SU-DHL-6 (cell line): ENCODE measurements around the gene RHOH.

Source experiments
- H2AFZ ChIP-seq: fragments of 200-600 bp; sonication (generic); 2 replicates; pipeline ENCODE4 v1.6.1; 2014; ENCODE audit warnings: low read depth, mild to moderate bottlenecking, moderate library complexity, mixed read lengths, antibody characterized with exemption, low read length; ENCODE audit not compliant: severe bottlenecking
- H3F3A ChIP-seq: fragments of 200-600 bp; shearing (Covaris generic); 2 replicates; pipeline ENCODE4 v1.6.0; 2016; ENCODE audit warnings: antibody characterized with exemption, mild to moderate bottlenecking; ENCODE audit not compliant: insufficient read depth
- H3K27ac ChIP-seq: fragments of 200-600 bp; sonication (generic); 2 replicates; pipeline ENCODE4 v1.5.1; 2016; ENCODE audit warnings: low read depth, mild to moderate bottlenecking, low read length, moderate library complexity, mixed read lengths
- H3K27me3 ChIP-seq: fragments of 200-600 bp; sonication (generic), shearing (Covaris generic); 2 replicates; pipeline ENCODE4 v1.6.0; 2014; ENCODE audit warnings: mild to moderate bottlenecking, low read length
- H3K36me3 ChIP-seq: fragments of 200-600 bp; sonication (generic); 2 replicates; pipeline ENCODE4 v1.6.1; 2014; ENCODE audit warnings: mild to moderate bottlenecking, low read length, mixed read lengths
- H3K4me2 ChIP-seq: fragments of 300-600, 200-600 bp; shearing (Covaris generic), sonication (generic); 2 replicates; pipeline ENCODE4 v1.6.0; 2014; ENCODE audit warnings: low read length, low read depth, mild to moderate bottlenecking; ENCODE audit not compliant: poor library complexity, severe bottlenecking
- H3K4me3 ChIP-seq: fragments of 200-600 bp; sonication (generic); 2 replicates; pipeline ENCODE4 v1.5.1; 2014; ENCODE audit warnings: antibody characterized with exemption, low read length, mild to moderate bottlenecking, mixed read lengths; ENCODE audit not compliant: insufficient read depth, poor library complexity, severe bottlenecking
- H3K79me2 ChIP-seq: fragments of 200-600 bp; sonication (generic); 2 replicates; pipeline ENCODE4 v1.6.1; 2014; ENCODE audit warnings: mild to moderate bottlenecking, low read length, moderate library complexity; ENCODE audit not compliant: insufficient read depth
- H3K9ac ChIP-seq: fragments of 200-600 bp; sonication (generic); 2 replicates; pipeline ENCODE4 v1.7.0; 2014; ENCODE audit warnings: mild to moderate bottlenecking, low read length
- H3K9me2 ChIP-seq: fragments of 200-600 bp; sonication (generic); replicated peaks from 2 replicates; pipeline ENCODE4 v1.6.1; 2014; ENCODE audit warnings: low read length; ENCODE audit not compliant: insufficient read depth
- H3K9me3 ChIP-seq: fragments of 200-600 bp; sonication (generic); 2 replicates; pipeline ENCODE4 v1.6.1; 2014; ENCODE audit warnings: low read length, mixed read lengths; ENCODE audit not compliant: insufficient read depth
- H4K20me1 ChIP-seq: fragments of 200-600 bp; sonication (generic); 2 replicates; pipeline ENCODE4 v1.6.1; 2014; ENCODE audit warnings: low read depth, mild to moderate bottlenecking, antibody characterized with exemption, low read length, moderate library complexity, mixed read lengths
- CTCF ChIP-seq: fragments of 200-600 bp; sonication (generic); IDR thresholded peaks from one replicate; pipeline ENCODE4 v1.5.1; 2017; ENCODE audit warnings: antibody characterized with exemption, mild to moderate bottlenecking, low read length, moderate library complexity; ENCODE audit not compliant: insufficient read depth, poor library complexity, severe bottlenecking
- EZH2phosphoT487 ChIP-seq: fragments of 200-600 bp; sonication (generic), shearing (Covaris generic); conservative IDR thresholded peaks from 2 replicates; pipeline ENCODE4 v1.6.1; 2018; ENCODE audit warnings: mild to moderate bottlenecking, antibody characterized with exemption, low read length, moderate library complexity, mixed read lengths

Gene RHOH

GRCh38 chr4:40262077-40262528 is 65.3 kb downstream of the RHOH start:
- no peaks in the 10 kb centered on the region for H3K9me3 ChIP-seq
- H3K79me2 ChIP-seq: no peaks in the 10 kb centered on the region
- no peaks in the 10 kb centered on the region for H3K36me3 ChIP-seq
- no peaks in the 10 kb centered on the region for H3K27me3 ChIP-seq
- H3K9me2 ChIP-seq: no peaks in the 10 kb centered on the region
- H3K9ac ChIP-seq: no peak overlapping the region
- H3K27ac ChIP-seq: no peak overlapping the region
- no peak overlapping the region for H3K4me3 ChIP-seq
- no peak overlapping the region for H3K4me2 ChIP-seq
- H2AFZ ChIP-seq: no peak overlapping the region
- H4K20me1 ChIP-seq: no peaks in the 10 kb centered on the region
- no peak for TF ChIP-seq EZH2phosphoT487
- TF ChIP-seq CTCF: no peak
- no peaks in the 10 kb centered on the region for H3F3A ChIP-seq

GRCh38 chr4:40262861-40263260 is 66.0 kb downstream of the RHOH start:
- Histone ChIP-seq H3K4me2 (no peak overlapping the region), H3K9me3 (no peaks in the 10 kb centered on the region), H2AFZ (no peak overlapping the region), H4K20me1 (no peaks in the 10 kb centered on the region), H3K4me3 (no peak overlapping the region), H3K36me3 (no peaks in the 10 kb centered on the region), H3K9ac (no peak overlapping the region), H3F3A (no peaks in the 10 kb centered on the region), H3K27me3 (no peaks in the 10 kb centered on the region), H3K9me2 (no peaks in the 10 kb centered on the region), H3K27ac (no peak overlapping the region), H3K79me2 (no peaks in the 10 kb centered on the region)
- TF ChIP-seq EZH2phosphoT487: no peak
- TF ChIP-seq CTCF: no peak

DNA sequence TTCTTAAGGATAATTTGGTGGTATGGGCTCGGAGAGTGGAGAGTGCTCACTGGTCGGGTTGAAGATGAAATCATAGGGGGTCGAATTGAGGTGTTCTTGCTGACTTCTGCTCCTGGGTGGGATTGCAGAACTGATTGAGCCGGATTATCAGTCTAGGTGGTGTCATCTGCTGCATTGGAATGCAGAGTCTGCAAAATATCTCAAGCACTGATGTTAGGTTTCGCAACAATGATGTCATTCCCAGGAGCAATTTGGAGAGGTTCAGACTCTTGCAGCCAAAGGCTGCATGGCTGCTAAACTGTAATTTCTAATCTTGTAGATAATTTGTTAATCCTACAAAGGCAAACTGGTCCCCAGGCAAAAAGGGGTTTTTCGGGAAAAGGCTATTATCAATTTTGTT is 67.7 kb downstream of the RHOH start:
- no peaks in the 10 kb centered on the region for H3F3A ChIP-seq
- H4K20me1 ChIP-seq: no peaks in the 10 kb centered on the region
- H3K27me3 ChIP-seq: no peaks in the 10 kb centered on the region
- no peaks in the 10 kb centered on the region for H3K9me2 ChIP-seq
- no peak overlapping the region for H3K4me2 ChIP-seq
- no peaks in the 10 kb centered on the region for H3K79me2 ChIP-seq
- no peaks in the 10 kb centered on the region for H3K9me3 ChIP-seq
- no peak overlapping the region for H3K27ac ChIP-seq
- TF ChIP-seq EZH2phosphoT487 (no peak), CTCF (no peak)
- H3K4me3 ChIP-seq: no peak overlapping the region
- H3K9ac ChIP-seq: no peak overlapping the region
- H3K36me3 ChIP-seq: no peaks in the 10 kb centered on the region
- no peak overlapping the region for H2AFZ ChIP-seq
